Stomach (tissue), 9 donors: ENCODE measurements around the gene GRK6. TPM values are rescaled to one million over a fixed set of nuclear protein-coding genes. Genes with fewer than 3 reads are reported as not detected.

Experiments
- DNase-seq, 2 donors: peaks; one replicate each; pipeline versions ENCODE4 v3.0.0 to v3.0.0-alpha.2; 2013 to 2019
- H3K27ac ChIP-seq, 5 donors: fragments of 200-600 bp in 4 of 5; sonication (generic) in 4 of 5; one replicate each; pipeline ENCODE4 v1.5.1; 2013 to 2019; ENCODE audit warnings: mild to moderate bottlenecking in 1 of 5, moderate library complexity in 1 of 5
- H3K27me3 ChIP-seq, 3 donors: fragments of 200-600 bp; sonication (generic); one replicate each; pipeline ENCODE4 v1.5.1; 2017 to 2019; ENCODE audit warnings: mixed run types in 1 of 3
- H3K36me3 ChIP-seq, 4 donors: fragments of 200-600 bp; sonication (generic); 1 replicate in 3 of 4; 2 replicates in 1 of 4; pipeline ENCODE4 v1.5.1; 2016 to 2019
- H3K4me1 ChIP-seq, 4 donors: fragments of 200-600 bp; sonication (generic); one replicate each; pipeline ENCODE4 v1.5.1; 2016 to 2019
- H3K4me3 ChIP-seq, 4 donors: fragments of 200-600 bp; sonication (generic) in 3 of 4; one replicate each; pipeline ENCODE4 v1.5.1; 2016 to 2019; ENCODE audit warnings: mild to moderate bottlenecking in 1 of 4
- H3K9me3 ChIP-seq, 4 donors: fragments of 200-600 bp; sonication (generic); one replicate each; pipeline ENCODE4 v1.5.1; 2016 to 2019
- CTCF ChIP-seq, 7 experiments: fragments of 450-650 bp in 4 of 7; fragments of 200-600 bp in 3 of 7; sonication (generic) in 3 of 7; IDR thresholded peaks; one replicate each; pipeline ENCODE4 v1.5.1; 2016 to 2019; ENCODE audit warnings: antibody characterized with exemption in 7 of 7, control low read depth in 2 of 7, mild to moderate bottlenecking in 1 of 7
- EP300 ChIP-seq: sonication (generic); formaldehyde crosslinking; IDR thresholded peaks from one replicate; pipeline ENCODE4 v1.6.1; 2017; ENCODE audit warnings: antibody characterized with exemption
- POLR2A ChIP-seq, 4 donors: fragments of 450-650 bp; IDR thresholded peaks; one replicate each; pipeline ENCODE4 v1.6.1; 2016; ENCODE audit warnings: antibody characterized with exemption in 4 of 4, control low read depth in 2 of 4, mild to moderate bottlenecking in 1 of 4, moderate library complexity in 1 of 4
- POLR2AphosphoS5 ChIP-seq, 3 donors: sonication (generic); formaldehyde crosslinking; IDR thresholded peaks; one replicate each; pipeline ENCODE4 v1.6.1; 2016; ENCODE audit warnings: antibody characterized with exemption in 3 of 3
- WGBS, 5 donors: extraction: QIAGEN DNeasy Blood & Tissue Kit in 3 of 5; methylation state at CpG; one replicate each; pipeline versions ENCODE4 v1.1.5 to v1.1.7; 2013 to 2018; 5-methylcytosine and 5-hydroxymethylcytosine counted together
- intact Hi-C: fragments of 100-400 bp; cut with DNase I; formaldehyde crosslinking; loops from one replicate; pipeline ENCODE4 v1.15.1; 2023; ENCODE audit warnings: low total_unique reads
- polyA plus RNA-seq, 3 donors: library from polyadenylated mRNA; stranded (reverse); fragments of 200-250 nt; gene quantifications; one replicate each; pipeline ENCODE4 v1.2.3, GENCODE V29; 2013
- total RNA-seq, 5 donors: library from RNA; depleted of rRNA; stranded (reverse); fragments of >200 nt; gene quantifications; one replicate each; pipeline versions ENCODE4 v1.1.0 to v1.2.3, GENCODE V29; 2014 to 2016
- donor health status: healthy with polysubstance abuse.
- donor health status: Bipolar disorder and iron deficiency.
- donor health status: healthy.

The GRK6 gene
- total and polyA plus RNA-seq, 8 donors: 1.8 to 91.2 (median 17.7) TPM

GRCh38 chr5:177430140-177430951 lies 3.9 kb downstream of the GRK6 start:
- intact Hi-C loops: no loop called here
- no peak for DNase-seq
- Histone ChIP-seq H3K9me3 (no peaks in the 10 kb centered on the region), H3K27me3 (no peaks in the 10 kb centered on the region), H3K36me3 (peaks cover 40 to 56% (median 52%) of the 10 kb centered on the region in 4 donors), H3K4me3 (peak overlapping the region in 1 of 4 donors; percentile 13), H3K4me1 (peaks cover 22 to 75% (median 60%) of the 10 kb centered on the region in 4 donors), H3K27ac (peak overlapping the region in 3 of 5 donors; percentile 5 to 98 (median 94))
- TF ChIP-seq EP300 (no peak), POLR2A (IDR thresholded peaks at IDR 0.05) (no peak), POLR2AphosphoS5 (IDR thresholded peaks at IDR 0.05) (no peak), CTCF (IDR thresholded peaks at IDR 0.05) (no peak)
- WGBS, 5 donors: 83 to 94% (median 89%) methylated on average over 21 to 26 of the region's 26 CpGs

GRCh38 chr5:177430972-177431316 lies 4.5 kb downstream of the GRK6 start:
- Histone ChIP-seq H3K27me3 (no peaks in the 10 kb centered on the region), H3K4me3 (peak overlapping the region in 1 of 4 donors; percentile 13), H3K36me3 (peaks cover 46 to 62% (median 58%) of the 10 kb centered on the region in 4 donors), H3K4me1 (peaks cover 19 to 70% (median 55%) of the 10 kb centered on the region in 4 donors), H3K27ac (peak overlapping the region in 3 of 5 donors; percentile 5 to 98 (median 94)), H3K9me3 (no peaks in the 10 kb centered on the region)
- TF ChIP-seq EP300 (no peak), POLR2AphosphoS5 (IDR thresholded peaks at IDR 0.05) (no peak), POLR2A (IDR thresholded peaks at IDR 0.05) (no peak), CTCF (IDR thresholded peaks at IDR 0.05) (no peak)
- DNase-seq: no peak
- intact Hi-C loops: no loop called here
- 78 to 89% (median 87%) methylated on average over 6 to 7 of the region's 7 CpGs for WGBS, 5 donors

- H3K9me3 ChIP-seq: no peaks in the 10 kb centered on the region
- DNase-seq: peak; percentile 55 to 59
- H3K27me3 ChIP-seq: no peaks in the 10 kb centered on the region
- peak overlapping the region in 2 of 4 donors; percentile 5 to 13 for H3K4me3 ChIP-seq
- WGBS, 5 donors: 68 to 85% (median 73%) methylated on average over 6 to 29 of the region's 29 CpGs
- TF ChIP-seq POLR2AphosphoS5 (IDR thresholded peaks at IDR 0.05): no peak
- no peak for TF ChIP-seq POLR2A (IDR thresholded peaks at IDR 0.05)
- no peak for TF ChIP-seq CTCF (IDR thresholded peaks at IDR 0.05)
- TF ChIP-seq EP300: no peak
- H3K4me1 ChIP-seq: peaks cover 19 to 70% (median 55%) of the 10 kb centered on the region in 4 donors
- peak overlapping the region in 3 of 5 donors; percentile 5 to 98 (median 94) for H3K27ac ChIP-seq
- peaks cover 52 to 68% (median 64%) of the 10 kb centered on the region in 4 donors for H3K36me3 ChIP-seq
- intact Hi-C loops: no loop called here
Observed at GRCh38 chr5:177431317-177432142, 5.1 kb downstream of the GRK6 start.

- no peaks in the 10 kb centered on the region for H3K9me3 ChIP-seq
- WGBS, 5 donors: 84 to 88% (median 85%) methylated on average over 11 to 18 of the region's 18 CpGs
- peaks cover 55 to 75% (median 72%) of the 10 kb centered on the region in 4 donors for H3K36me3 ChIP-seq
Observed at GRCh38 chr5:177432143-177432838, 5.8 kb downstream of the GRK6 start.

More at GRCh38 chr5:177432143-177432838, 5.8 kb downstream of the GRK6 start:
- Histone ChIP-seq H3K27me3 (no peaks in the 10 kb centered on the region), H3K4me1 (peaks cover 15 to 65% (median 50%) of the 10 kb centered on the region in 4 donors), H3K4me3 (peak overlapping the region in 2 of 4 donors; percentile 5 to 13), H3K27ac (peak overlapping the region in 2 of 5 donors; percentile 94 to 98)
- DNase-seq: no peak
- intact Hi-C loops: no loop called here
- TF ChIP-seq CTCF (IDR thresholded peaks at IDR 0.05): no peak
- no peak for TF ChIP-seq POLR2A (IDR thresholded peaks at IDR 0.05)
- TF ChIP-seq POLR2AphosphoS5 (IDR thresholded peaks at IDR 0.05): no peak
